G401.6 (cell line): Measurements from ENCODE around the gene UBA52.
"Not testable (repeated sequence)": the region's sequence is repeated elsewhere in the genome, so short reads cannot be mapped to it uniquely, and the experiment has no call there.

ENCODE experiments used
- FAIRE-seq: peaks from 2 replicates; lab custom pipeline; 2012; peaks lifted over from hg19 to GRCh38; lab: Jason Lieb, UNC

UBA52 gene

GRCh38 chr19:18593367-18594095, 21.9 kb downstream of the UBA52 start:
- no peak for FAIRE-seq

GRCh38 chr19:18594096-18594823, 22.6 kb downstream of the UBA52 start:
- FAIRE-seq = no peak

- FAIRE-seq = no peak
Observed at GRCh38 chr19:18594824-18595373, 23.2 kb downstream of the UBA52 start.

GRCh38 chr19:18595475-18595874, 23.8 kb downstream of the UBA52 start:
- FAIRE-seq = no peak

GRCh38 chr19:18596752-18597157, 25.1 kb downstream of the UBA52 start:
- FAIRE-seq = no peak

- no peak for FAIRE-seq
Observed at GRCh38 chr19:18597809-18598660, 26.4 kb downstream of the UBA52 start.

GRCh38 chr19:18599485-18599884, 27.8 kb downstream of the UBA52 start:
- FAIRE-seq = no peak

GRCh38 chr19:18600692-18601397, 29.2 kb downstream of the UBA52 start:
- FAIRE-seq = not testable (repeated sequence)

GRCh38 chr19:18601875-18602274, 30.2 kb downstream of the UBA52 start:
- FAIRE-seq = no peak

GRCh38 chr19:18603255-18603957, 31.7 kb downstream of the UBA52 start:
- no peak for FAIRE-seq

- FAIRE-seq = no peak
Observed at GRCh38 chr19:18603958-18604819, 32.5 kb downstream of the UBA52 start.

GRCh38 chr19:18604820-18605159, 33.1 kb downstream of the UBA52 start:
- no peak for FAIRE-seq

GRCh38 chr19:18605196-18605545, 33.5 kb downstream of the UBA52 start:
- FAIRE-seq = no peak

- no peak for FAIRE-seq
Observed at GRCh38 chr19:18605546-18606280, 34.1 kb downstream of the UBA52 start.

GRCh38 chr19:18606281-18607225, 34.9 kb downstream of the UBA52 start, which contains the start of gene CRLF1:
CRLF1 (minus strand) TSS chr19:18606799; CDS start chr19:18606656, 143 bp downstream.
- no peak for FAIRE-seq

GRCh38 chr19:18607226-18608101, 35.8 kb downstream of the UBA52 start:
- no peak for FAIRE-seq

GRCh38 chr19:18608102-18608804, 36.6 kb downstream of the UBA52 start:
- no peak for FAIRE-seq
